Measurements from ENCODE around the gene EOLA1.
"Not testable (repeated sequence)": the region's sequence is repeated elsewhere in the genome, so short reads cannot be mapped to it uniquely, and the experiment has no call there.

The EOLA1 gene

GRCh38 chrX:149512225-149512885 is 28.5 kb upstream of the EOLA1 start:
- no peak for DNase-seq (ENCODE audit: low read depth, low spot score)
- H3K27ac ChIP-seq = peak overlapping the region; percentile 45

DNA sequence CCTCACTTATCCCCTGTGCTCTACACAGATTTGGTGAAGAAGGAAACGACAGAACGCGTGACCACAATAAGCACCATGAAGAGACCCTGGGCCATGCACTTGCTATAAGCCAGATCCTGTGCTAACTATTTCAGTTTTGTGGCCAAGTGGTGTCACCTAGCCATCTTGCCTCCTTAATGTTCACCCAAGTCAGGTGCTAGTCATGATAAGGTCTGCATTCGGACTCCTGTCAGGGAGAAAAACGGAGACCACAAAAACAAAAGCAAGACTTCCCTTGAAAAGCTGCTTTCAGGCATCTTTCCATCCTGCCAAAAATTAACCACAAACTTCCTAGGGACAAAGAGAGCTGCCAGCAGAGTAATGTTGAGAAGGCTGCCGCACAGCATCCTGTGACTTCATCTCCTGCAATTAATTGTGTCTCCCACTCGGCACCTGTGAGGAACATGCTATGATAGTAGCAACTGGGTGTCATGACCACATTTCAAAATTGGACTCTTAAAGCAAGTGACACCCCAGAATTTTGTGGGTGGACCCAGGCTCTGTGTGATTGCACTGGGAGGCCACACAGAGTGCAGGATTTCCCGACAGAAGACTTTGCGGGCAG is 26.9 kb upstream of the EOLA1 start:
- H3K27ac ChIP-seq = no peak overlapping the region
- DNase-seq (ENCODE audit: low read depth, low spot score) = no peak

DNA sequence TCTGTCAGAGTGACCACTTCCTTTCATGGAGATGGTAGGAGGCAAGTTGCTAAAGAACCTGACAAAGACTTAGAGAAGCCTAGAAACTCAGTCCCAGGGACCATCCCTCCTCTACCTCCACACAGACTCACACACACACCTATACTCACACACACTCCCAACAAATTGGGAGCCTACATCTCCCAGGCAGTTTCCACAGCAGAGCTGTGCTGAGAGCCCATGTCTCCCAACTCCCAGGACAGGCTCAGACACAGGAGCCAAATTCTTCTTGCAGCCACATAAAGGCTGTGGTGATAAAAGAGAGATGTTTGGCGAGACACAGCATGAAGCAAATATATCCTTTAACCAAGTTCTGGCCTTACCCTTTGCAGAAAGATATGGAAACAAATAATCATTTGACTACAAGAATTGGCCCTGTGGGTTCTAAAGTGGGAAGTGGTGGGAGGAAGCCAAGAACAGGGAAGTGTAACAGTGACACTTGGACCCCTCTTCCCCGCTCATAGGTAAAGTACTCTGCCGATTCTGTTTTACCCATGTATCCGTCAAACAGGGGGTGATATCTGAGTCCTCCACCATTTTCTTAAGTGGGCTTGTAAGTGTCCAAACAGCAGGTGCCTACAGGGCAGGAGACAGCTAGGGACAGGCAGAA is 24.7 kb upstream of the EOLA1 start:
- no peak for DNase-seq (ENCODE audit: low read depth, low spot score)
- H3K27ac ChIP-seq = no peak overlapping the region

GRCh38 chrX:149516604-149517003 is 24.2 kb upstream of the EOLA1 start:
- no peak overlapping the region for H3K27ac ChIP-seq
- no peak for DNase-seq (ENCODE audit: low read depth, low spot score)

- no peak overlapping the region for H3K27ac ChIP-seq
- DNase-seq (ENCODE audit: low read depth, low spot score) = no peak
These were observed 23.5 kb upstream of the EOLA1 start for GRCh38 chrX:149517308-149517707.

GRCh38 chrX:149518236-149518635 is 22.6 kb upstream of the EOLA1 start:
- H3K27ac ChIP-seq = no peak overlapping the region

DNA sequence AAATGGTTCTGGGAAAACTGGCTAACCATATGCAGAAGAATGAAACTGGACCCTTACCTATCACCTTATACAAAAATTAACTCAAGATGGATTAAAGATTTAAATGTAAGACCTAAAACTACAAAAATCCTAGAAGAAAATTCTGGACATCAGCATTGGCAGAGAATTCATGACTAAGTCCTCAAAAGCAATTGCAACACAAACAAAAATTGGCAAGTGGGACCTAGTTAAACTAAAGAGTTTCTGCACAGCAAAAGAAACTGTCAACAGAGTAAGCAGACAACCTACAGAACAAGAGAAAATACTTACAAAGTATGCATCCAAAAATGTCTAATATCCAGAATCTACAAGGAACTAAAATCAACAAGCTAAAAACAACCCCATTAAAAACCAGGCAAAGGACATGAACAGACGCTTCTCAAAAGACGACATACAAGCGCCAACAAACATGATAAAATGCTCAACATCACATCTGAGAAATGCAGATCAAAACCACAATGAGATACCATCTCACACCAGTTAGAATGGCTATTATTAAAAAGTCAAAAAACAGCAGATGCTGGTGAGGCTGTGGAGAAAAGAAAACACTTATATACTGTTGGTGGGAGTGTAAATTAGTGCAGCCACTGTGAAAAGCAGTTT is 20.1 kb upstream of the EOLA1 start:
- H3K27ac ChIP-seq; DNase-seq (ENCODE audit: low read depth, low spot score): not testable (repeated sequence)

More at GRCh38 chrX:149518236-149518635, 22.6 kb upstream of the EOLA1 start:
- DNase-seq (ENCODE audit: low read depth, low spot score) = no peak

DNA sequence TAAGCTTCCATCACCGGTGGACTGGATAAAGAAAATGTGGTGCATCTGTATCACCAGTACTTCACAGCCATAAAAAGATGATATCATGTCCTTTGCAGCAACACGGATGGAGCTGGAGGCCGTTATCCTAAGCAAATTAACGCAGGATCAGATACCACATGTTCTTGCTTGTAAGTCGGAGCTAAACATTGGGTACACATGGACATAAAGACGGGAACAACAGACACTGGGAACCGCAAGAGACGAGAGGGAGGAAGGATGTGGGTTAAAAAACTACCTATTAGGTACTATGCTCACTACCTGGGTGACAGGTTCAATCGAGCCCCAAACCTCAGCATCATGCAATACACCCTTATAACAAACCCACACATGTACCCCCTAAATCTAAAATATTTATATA is 19.4 kb upstream of the EOLA1 start:
- no peak for DNase-seq (ENCODE audit: low read depth, low spot score)
- H3K27ac ChIP-seq = no peak overlapping the region

GRCh38 chrX:149522916-149523315 is 17.9 kb upstream of the EOLA1 start:
- DNase-seq (ENCODE audit: low read depth, low spot score) = no peak
- H3K27ac ChIP-seq = no peak overlapping the region

DNA sequence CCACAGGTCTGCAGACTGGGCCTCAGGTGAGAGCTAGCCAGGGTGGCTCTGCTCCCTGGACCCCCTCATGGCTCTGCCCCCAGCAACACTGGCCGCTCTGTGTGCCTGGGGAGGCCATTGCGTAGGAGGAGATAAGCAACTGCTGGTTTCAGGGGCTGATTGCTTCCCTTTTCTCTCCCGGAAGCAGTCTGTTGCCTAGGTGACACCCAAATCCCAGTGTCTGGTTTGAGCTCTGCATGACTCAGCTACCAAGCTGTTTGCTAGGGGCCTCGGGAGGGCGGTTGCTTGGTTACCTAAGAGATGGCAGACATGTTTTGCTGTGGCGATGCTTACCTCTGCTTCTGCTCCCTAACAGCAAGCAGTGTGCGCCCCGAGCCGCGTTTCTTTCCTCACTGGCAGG is 15.4 kb upstream of the EOLA1 start:
- DNase-seq (ENCODE audit: low read depth, low spot score); H3K27ac ChIP-seq: not testable (repeated sequence)

DNA sequence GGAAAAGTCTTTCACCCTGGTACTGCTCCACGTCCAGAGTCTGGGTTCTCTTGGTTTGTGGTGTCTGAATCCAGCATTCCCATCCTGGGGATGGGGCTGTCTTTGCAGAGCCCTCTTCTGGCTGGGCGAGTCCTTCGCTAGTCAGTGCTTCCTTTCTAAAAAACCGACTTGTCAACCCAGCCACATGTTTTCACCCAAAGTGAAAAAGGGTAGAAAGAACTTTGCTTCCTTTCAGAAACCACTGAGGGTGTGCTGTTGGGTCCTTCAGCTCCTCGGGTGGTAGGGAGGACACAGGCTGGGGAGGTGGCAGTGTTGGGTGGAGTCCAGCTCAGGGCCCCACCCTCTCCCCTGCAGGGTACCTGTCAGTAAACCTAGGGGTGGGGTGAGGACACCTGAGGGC is 14.9 kb upstream of the EOLA1 start:
- H3K27ac ChIP-seq; DNase-seq (ENCODE audit: low read depth, low spot score): not testable (repeated sequence)

DNA sequence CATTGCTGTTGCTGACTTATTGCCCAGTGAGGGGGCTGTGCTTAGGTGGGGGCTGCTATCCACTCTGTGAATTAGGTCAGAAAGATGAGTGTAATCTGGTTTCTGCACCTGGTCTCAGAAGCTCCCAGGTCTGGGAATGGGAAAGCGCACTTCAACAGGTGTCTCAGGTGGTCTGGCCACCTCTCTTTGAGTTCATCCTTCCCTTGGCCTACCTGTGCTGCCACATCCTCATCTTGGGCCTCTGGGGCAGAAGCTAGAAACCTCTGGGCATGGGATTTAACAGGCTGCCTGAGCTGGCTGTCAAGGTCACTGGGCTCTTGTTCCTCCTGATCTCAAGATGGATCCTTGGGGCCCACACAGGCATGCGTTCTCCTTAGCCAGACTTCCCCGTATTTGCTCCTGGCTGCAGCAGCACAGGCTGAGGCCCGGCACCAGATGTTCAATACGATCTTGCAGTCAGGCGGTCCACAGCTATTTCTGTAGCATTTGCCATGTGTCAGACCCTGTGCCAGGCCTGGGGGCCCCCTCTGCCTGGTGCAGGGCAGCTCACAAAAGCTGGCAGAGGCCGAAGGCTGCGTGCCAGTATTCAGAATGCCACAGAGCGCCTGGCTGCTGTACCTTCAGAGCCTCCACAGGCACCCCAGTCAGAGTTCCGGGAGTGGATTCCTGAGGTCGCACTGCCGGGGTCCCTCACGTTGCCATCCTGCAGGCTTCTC is 14.3 kb upstream of the EOLA1 start:
- not testable (repeated sequence) for DNase-seq (ENCODE audit: low read depth, low spot score); H3K27ac ChIP-seq

DNA sequence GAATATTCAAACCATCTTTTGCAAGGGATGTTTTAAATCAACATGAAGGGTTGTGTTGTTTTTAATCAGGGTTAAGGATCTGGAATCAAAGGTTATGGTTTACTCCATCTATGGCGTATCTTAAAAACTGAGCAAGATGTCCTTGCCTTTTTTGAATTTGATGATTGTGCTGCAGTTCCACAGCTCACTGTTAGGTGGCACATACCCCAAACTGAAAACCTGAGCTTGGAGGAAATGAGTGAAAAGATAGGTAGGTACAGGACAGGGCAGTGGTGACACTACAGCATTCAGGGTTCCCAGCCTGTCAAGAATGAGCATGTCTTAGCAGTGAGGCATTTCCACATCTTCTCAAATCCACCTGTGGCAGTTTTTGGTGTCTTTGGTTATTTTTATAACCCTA is 13.1 kb upstream of the EOLA1 start:
- H3K27ac ChIP-seq = no peak overlapping the region
- DNase-seq (ENCODE audit: low read depth, low spot score) = no peak

- DNase-seq (ENCODE audit: low read depth, low spot score) = no peak
- no peak overlapping the region for H3K27ac ChIP-seq
These were observed 12.4 kb upstream of the EOLA1 start for GRCh38 chrX:149528381-149528780.

GRCh38 chrX:149531599-149531998 is 9.2 kb upstream of the EOLA1 start:
- DNase-seq (ENCODE audit: low read depth, low spot score) = no peak
- no peak overlapping the region for H3K27ac ChIP-seq

DNA sequence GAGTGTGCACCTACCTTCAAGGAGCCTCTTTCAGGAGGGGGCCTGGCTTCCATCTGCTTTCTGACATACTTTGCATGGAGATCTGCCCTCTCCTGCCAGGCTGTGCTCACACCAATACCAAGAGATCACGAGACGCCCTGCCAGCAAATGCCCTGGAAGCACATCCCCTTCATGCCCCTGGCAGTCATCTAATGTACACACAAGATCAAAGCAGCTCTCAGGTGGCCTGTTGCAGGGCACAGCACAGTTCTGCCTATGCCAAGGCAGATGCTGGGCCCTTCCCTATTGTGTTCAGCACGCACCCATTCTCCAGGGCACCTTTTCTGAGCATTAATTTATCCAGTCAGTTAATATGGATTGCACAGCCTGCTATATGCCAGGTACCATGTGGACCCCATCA is 7.9 kb upstream of the EOLA1 start:
- H3K27ac ChIP-seq = not testable (repeated sequence)

DNA sequence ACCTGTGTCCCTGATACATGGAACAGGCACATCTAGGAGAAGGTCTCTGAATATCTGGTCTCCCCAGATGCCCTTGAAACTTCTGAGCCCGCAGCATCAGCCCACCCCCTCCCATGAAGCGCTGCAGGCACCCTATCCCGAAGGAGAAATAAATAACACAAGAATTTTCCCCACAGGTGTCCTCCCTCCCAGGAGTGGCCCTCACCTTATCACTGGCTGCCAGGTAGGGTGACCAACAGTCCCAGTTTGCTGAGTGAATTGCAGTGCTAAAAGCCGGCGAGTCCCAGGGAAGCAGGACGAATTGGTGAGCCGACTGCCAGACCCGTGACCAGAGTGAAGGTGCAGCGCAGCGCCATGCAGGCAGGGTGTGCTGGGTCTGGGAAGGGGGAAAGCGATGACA is 6.8 kb upstream of the EOLA1 start:
- not testable (repeated sequence) for DNase-seq (ENCODE audit: low read depth, low spot score); H3K27ac ChIP-seq

More for the DNA sequence above, 7.9 kb upstream of the EOLA1 start:
- DNase-seq (ENCODE audit: low read depth, low spot score) = not testable (repeated sequence)

- DNase-seq (ENCODE audit: low read depth, low spot score) = not testable (repeated sequence)
These were observed 5.7 kb upstream of the EOLA1 start for GRCh38 chrX:149534926-149535602.

GRCh38 chrX:149537474-149537873 is 3.3 kb upstream of the EOLA1 start:
- H3K27ac ChIP-seq; DNase-seq (ENCODE audit: low read depth, low spot score): not testable (repeated sequence)

More at GRCh38 chrX:149534926-149535602, 5.7 kb upstream of the EOLA1 start:
- H3K27ac ChIP-seq = not testable (repeated sequence)

Measured in epithelial cell of prostate (primary cell).